Stimulated activated CD4-positive, alpha-beta T cell treated with anti-CD3 and anti-CD28 coated beads, Interleukin-15, amount 100 ng/mL, for 48 hours (primary cell): ENCODE data around the gene REPS2.

ENCODE experiments used
- DNase-seq, 2 donors: peaks; one replicate each; pipeline ENCODE4 v3.0.0-alpha.2; 2020; ENCODE audit warnings: low read depth in 2 of 2

Gene REPS2

GRCh38 chrX:17000751-17001150 lies 54.3 kb downstream of the REPS2 start:
- DNase-seq = no peak

- no peak for DNase-seq
Measured at GRCh38 chrX:17005712-17006368, 59.4 kb downstream of the REPS2 start.

GRCh38 chrX:17007134-17007768 lies 60.8 kb downstream of the REPS2 start:
- no peak for DNase-seq

- DNase-seq = no peak
Measured at GRCh38 chrX:17009856-17010625, 63.6 kb downstream of the REPS2 start.

GRCh38 chrX:17012465-17012864 lies 66.0 kb downstream of the REPS2 start:
- DNase-seq = no peak

GRCh38 chrX:17014216-17014615 lies 67.8 kb downstream of the REPS2 start:
- no peak for DNase-seq

- DNase-seq = no peak
Measured at GRCh38 chrX:17017134-17017533, 70.7 kb downstream of the REPS2 start.

GRCh38 chrX:17020356-17020755 lies 73.9 kb downstream of the REPS2 start:
- DNase-seq = no peak

- no peak for DNase-seq
Measured at GRCh38 chrX:17020851-17021821, 74.7 kb downstream of the REPS2 start.

- no peak for DNase-seq
Measured at GRCh38 chrX:17021851-17022604, 75.6 kb downstream of the REPS2 start.

- no peak for DNase-seq
Measured at GRCh38 chrX:17023661-17024060, 77.2 kb downstream of the REPS2 start.

- DNase-seq = no peak
Measured at GRCh38 chrX:17024886-17025285, 78.4 kb downstream of the REPS2 start.

GRCh38 chrX:17025621-17026302 lies 79.3 kb downstream of the REPS2 start:
- no peak for DNase-seq

- no peak for DNase-seq
Measured at GRCh38 chrX:17027931-17028330, 81.5 kb downstream of the REPS2 start.

GRCh38 chrX:17028356-17028755 lies 81.9 kb downstream of the REPS2 start:
- no peak for DNase-seq

- DNase-seq = no peak
Measured at GRCh38 chrX:17030092-17030491, 83.6 kb downstream of the REPS2 start.

GRCh38 chrX:17030580-17031270 lies 84.3 kb downstream of the REPS2 start:
- DNase-seq = no peak

GRCh38 chrX:17031827-17032226 lies 85.4 kb downstream of the REPS2 start:
- DNase-seq = no peak

GRCh38 chrX:17032351-17032750 lies 85.9 kb downstream of the REPS2 start:
- no peak for DNase-seq

GRCh38 chrX:17033225-17033624 lies 86.8 kb downstream of the REPS2 start:
- DNase-seq = no peak
